RWPE2 (cell line): ENCODE measurements around the gene ANXA1.
A peak's percentile ranks its signal among the peaks of the same experiment; 100 is the strongest.
"Not testable (repeated sequence)": the region's sequence is repeated elsewhere in the genome, so short reads cannot be mapped to it uniquely, and the experiment has no call there.

ENCODE experiments used
- ATAC-seq: fragments of 200-7000 bp; cut with Tn5 transposase; 3 replicates; pipeline ENCODE4 v1.9.1; 2021; ENCODE audit warnings: low read depth
- DNase-seq: peaks from one replicate; pipeline ENCODE4 v3.0.0-alpha.2; 2020; ENCODE audit warnings: low spot score
- H3K27ac ChIP-seq: fragments of 450-650 bp; 2 replicates; pipeline ENCODE4 v1.5.1; 2017; ENCODE audit warnings: mild to moderate bottlenecking; ENCODE audit not compliant: poor library complexity, severe bottlenecking
- H3K27me3 ChIP-seq: fragments of 250-450 bp; sonication (Bioruptor Pico); 2 replicates; pipeline ENCODE4 v1.5.1; 2021; ENCODE audit warnings: mild to moderate bottlenecking, moderate library complexity; ENCODE audit not compliant: insufficient read depth, poor library complexity, severe bottlenecking
- H3K36me3 ChIP-seq: fragments of 250-450 bp; sonication (Bioruptor Pico); 2 replicates; pipeline ENCODE4 v1.5.1; 2020; ENCODE audit warnings: low read depth, mild to moderate bottlenecking, moderate library complexity
- H3K4me1 ChIP-seq: fragments of 250-450 bp; sonication (Bioruptor Pico); 2 replicates; pipeline ENCODE4 v1.5.1; 2021; ENCODE audit warnings: mild to moderate bottlenecking, moderate library complexity; ENCODE audit not compliant: insufficient read depth, poor library complexity, severe bottlenecking
- H3K4me3 ChIP-seq: fragments of 250-450 bp; sonication (Bioruptor Pico); 2 replicates; pipeline ENCODE4 v1.5.1; 2021; ENCODE audit warnings: mild to moderate bottlenecking, moderate library complexity; ENCODE audit not compliant: severe bottlenecking
- H3K9me3 ChIP-seq: fragments of 250-450 bp; sonication (Bioruptor Pico); 2 replicates; pipeline ENCODE4 v1.5.1; 2021; ENCODE audit warnings: mild to moderate bottlenecking, moderate library complexity; ENCODE audit not compliant: severe bottlenecking
- TF ChIP-seq, protein P1 (sequence below): fragments of 450-650 bp; IDR thresholded peaks from one replicate; pipeline ENCODE4 v1.5.1; 2017; ENCODE audit warnings: mild to moderate bottlenecking, moderate library complexity; ENCODE audit not compliant: poor library complexity, severe bottlenecking

ANXA1 gene

DNA sequence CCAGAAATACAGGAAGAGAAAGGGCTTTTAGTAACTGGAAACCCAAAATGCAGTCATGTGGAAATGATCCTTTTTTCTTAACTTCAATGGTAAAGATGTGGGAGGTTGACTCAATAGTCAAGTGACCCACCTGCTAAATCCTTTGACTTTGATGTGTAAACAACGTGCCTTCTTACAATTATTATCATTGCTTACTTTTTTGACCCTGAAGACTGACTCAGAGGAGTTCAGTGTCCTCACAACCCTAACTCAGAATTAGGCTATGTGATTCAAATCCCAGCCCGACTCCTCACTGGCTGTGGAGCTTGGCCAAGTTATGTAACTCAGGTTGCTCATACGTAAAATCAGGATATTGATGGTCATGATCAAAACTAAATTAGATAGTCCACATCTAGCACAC is 27.9 kb downstream of the ANXA1 start:
- DNase-seq, result no peak
- H3K27me3 ChIP-seq, result no peaks in the 10 kb centered on the region
- H3K36me3 ChIP-seq, result no peaks in the 10 kb centered on the region
- no peaks in the 10 kb centered on the region for H3K9me3 ChIP-seq
- H3K4me3 ChIP-seq, result no peak overlapping the region
- ATAC-seq, result peak; percentile 59; the same call in 2 of the 3 replicates
- H3K4me1 ChIP-seq, result peaks cover 28% of the 10 kb centered on the region
- TF ChIP-seq, protein P1, sequence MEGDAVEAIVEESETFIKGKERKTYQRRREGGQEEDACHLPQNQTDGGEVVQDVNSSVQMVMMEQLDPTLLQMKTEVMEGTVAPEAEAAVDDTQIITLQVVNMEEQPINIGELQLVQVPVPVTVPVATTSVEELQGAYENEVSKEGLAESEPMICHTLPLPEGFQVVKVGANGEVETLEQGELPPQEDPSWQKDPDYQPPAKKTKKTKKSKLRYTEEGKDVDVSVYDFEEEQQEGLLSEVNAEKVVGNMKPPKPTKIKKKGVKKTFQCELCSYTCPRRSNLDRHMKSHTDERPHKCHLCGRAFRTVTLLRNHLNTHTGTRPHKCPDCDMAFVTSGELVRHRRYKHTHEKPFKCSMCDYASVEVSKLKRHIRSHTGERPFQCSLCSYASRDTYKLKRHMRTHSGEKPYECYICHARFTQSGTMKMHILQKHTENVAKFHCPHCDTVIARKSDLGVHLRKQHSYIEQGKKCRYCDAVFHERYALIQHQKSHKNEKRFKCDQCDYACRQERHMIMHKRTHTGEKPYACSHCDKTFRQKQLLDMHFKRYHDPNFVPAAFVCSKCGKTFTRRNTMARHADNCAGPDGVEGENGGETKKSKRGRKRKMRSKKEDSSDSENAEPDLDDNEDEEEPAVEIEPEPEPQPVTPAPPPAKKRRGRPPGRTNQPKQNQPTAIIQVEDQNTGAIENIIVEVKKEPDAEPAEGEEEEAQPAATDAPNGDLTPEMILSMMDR, result no peak
- H3K27ac ChIP-seq, result no peak overlapping the region

DNA sequence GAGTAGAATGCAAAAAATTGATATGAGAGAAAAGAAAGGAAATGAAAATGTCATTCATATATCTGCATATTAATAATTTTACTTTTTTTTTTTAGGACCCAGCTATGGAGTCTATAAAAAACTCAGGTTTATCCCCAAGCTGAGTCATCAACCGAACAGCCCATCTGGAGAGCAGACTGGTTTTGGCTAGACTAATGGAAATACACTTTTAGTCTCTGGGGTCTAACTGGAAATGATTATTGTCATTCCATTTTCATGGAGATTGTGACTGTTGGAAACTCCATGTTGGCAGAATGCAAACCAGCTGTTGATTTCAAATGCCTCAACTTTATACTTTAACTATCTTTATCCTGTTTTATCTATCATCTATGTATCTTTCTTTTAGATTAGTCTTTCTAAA is 28.7 kb downstream of the ANXA1 start:
- no peak for DNase-seq
- no peak overlapping the region for H3K4me3 ChIP-seq
- H3K27me3 ChIP-seq, result no peaks in the 10 kb centered on the region
- H3K36me3 ChIP-seq, result no peaks in the 10 kb centered on the region
- no peak for ATAC-seq
- TF ChIP-seq, protein P1, result no peak
- H3K9me3 ChIP-seq, result no peaks in the 10 kb centered on the region
- H3K27ac ChIP-seq, result no peak overlapping the region
- peaks cover 28% of the 10 kb centered on the region for H3K4me1 ChIP-seq

DNA sequence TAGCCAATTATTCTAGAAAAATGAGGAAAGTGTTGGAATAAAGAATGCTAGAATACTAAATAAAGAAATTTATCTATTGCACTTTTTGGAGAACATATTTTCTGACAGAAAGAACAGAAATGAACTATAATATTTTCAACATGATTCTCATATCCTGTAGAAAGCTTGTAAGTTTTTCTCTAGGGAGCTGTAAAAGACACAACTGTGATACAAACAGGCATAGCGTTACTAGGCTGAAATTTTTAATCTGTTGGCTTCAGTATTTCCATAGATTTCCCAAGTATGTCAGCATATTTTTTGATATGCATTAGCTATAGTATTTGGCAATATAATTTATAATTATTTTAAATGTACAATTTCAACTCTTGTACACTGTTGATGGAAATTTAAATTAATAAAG is 31.3 kb downstream of the ANXA1 start:
- H3K9me3 ChIP-seq, result no peaks in the 10 kb centered on the region
- H3K27ac ChIP-seq, result no peak overlapping the region
- H3K4me3 ChIP-seq, result no peak overlapping the region
- DNase-seq (no peak), ATAC-seq (no peak)
- TF ChIP-seq, protein P1, result no peak
- no peaks in the 10 kb centered on the region for H3K27me3 ChIP-seq
- H3K4me1 ChIP-seq, result peaks cover 19% of the 10 kb centered on the region
- no peaks in the 10 kb centered on the region for H3K36me3 ChIP-seq

DNA sequence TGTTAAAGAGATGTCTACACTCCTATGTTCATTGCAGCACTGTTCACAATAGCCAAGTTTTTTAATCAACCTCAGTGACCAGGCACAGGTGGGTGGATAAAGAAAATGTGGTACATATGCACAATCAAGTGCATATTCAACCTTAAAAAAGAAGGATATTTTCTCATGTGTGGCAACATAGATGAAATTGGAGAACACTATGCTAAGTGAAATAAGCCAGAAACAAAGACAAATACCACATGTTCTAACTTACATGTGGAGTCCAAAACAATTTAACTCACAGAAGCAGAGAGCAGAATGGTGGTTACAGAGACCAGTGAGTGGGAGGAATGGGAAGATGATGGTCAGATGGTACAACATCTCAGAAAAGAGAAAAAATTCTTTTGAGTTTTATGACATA is 31.8 kb downstream of the ANXA1 start:
- TF ChIP-seq, protein P1, result no peak
- DNase-seq (no peak), ATAC-seq (no peak)
- H3K4me3 ChIP-seq, result no peak overlapping the region
- H3K27me3 ChIP-seq, result no peaks in the 10 kb centered on the region
- peaks cover 19% of the 10 kb centered on the region for H3K4me1 ChIP-seq
- H3K27ac ChIP-seq, result no peak overlapping the region
- H3K36me3 ChIP-seq, result no peaks in the 10 kb centered on the region
- H3K9me3 ChIP-seq, result no peaks in the 10 kb centered on the region

DNA sequence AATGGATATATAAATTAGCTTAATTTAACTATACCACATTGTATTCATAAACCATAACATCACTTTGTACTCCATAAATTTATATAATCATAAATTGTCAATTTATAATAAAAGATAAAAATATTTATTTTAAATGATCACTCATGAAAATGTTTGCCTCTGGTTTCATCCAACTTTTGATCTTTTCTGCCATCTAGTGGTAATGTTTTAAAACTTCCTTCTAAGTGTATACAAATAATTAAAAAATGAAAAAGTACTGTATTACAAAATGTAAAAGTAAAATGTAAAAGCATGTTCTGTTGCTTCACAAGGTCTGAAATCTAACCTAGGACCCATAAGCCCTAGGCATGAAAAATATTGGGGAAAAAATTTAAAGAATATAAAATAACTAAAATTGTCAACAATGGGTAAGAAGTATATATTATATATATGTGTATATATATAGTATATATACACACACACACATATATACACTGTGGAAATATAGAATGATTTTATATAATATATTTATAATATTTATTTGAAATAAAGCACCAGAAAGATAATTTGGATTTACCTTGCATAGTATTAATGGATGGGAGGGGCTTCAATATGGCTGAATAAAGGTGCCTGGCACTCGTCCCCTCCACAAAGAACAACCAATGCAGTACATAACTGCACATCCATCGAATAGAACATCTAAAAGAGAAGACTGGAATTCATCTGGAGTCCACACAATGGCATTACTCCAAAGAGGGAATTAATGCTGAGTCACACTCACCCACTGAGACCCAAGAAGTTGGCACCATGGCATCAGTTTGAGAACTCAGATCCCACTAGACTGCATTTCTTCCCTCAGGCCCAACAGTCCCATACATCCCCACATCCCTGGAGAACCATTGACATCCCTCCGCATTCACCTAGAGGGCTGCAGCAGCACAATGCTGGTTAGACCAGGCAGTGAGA is 32.5 kb downstream of the ANXA1 start:
- DNase-seq (no peak), ATAC-seq (no peak)
- TF ChIP-seq, protein P1, result peak; percentile 71
- Histone ChIP-seq H3K27ac (no peak overlapping the region), H3K4me3 (no peak overlapping the region), H3K9me3 (no peaks in the 10 kb centered on the region), H3K27me3 (no peaks in the 10 kb centered on the region), H3K36me3 (no peaks in the 10 kb centered on the region), H3K4me1 (peaks cover 16% of the 10 kb centered on the region)

DNA sequence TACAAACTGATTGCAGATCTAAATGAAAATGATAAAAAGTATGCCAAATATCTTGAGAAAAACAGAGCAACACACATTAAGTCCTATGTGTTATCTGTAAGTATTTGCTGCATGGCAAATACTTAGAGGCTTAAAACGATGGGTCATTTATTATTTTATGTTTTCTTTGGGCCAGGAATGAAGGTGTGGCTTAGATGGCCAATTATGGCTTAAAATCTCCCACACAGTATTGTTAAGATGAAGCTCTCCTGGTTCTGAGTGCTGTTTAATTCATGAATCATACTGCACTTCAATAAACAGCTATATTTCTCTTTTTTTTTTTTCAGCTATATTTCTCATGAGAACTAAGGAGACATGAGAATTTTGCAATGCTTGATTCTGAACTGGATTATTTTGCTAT is 39.4 kb downstream of the ANXA1 start:
- not testable (repeated sequence) for DNase-seq, H3K9me3 ChIP-seq, H3K4me3 ChIP-seq, H3K4me1 ChIP-seq, H3K27me3 ChIP-seq, H3K27ac ChIP-seq, H3K36me3 ChIP-seq
- 0 out of 3 replicates have a peak, but pooled peaks have one; percentile 27 for ATAC-seq
